NCI-H187 (cell line): ENCODE measurements around the gene DMBX1.
A peak's percentile ranks its signal among the peaks of the same experiment; 100 is the strongest.

Experiments
- DNase-seq, 2 experiments: peaks; one replicate each; lab custom pipeline; 2025; lab: John Stamatoyannopoulos, UW

The DMBX1 gene

DNA sequence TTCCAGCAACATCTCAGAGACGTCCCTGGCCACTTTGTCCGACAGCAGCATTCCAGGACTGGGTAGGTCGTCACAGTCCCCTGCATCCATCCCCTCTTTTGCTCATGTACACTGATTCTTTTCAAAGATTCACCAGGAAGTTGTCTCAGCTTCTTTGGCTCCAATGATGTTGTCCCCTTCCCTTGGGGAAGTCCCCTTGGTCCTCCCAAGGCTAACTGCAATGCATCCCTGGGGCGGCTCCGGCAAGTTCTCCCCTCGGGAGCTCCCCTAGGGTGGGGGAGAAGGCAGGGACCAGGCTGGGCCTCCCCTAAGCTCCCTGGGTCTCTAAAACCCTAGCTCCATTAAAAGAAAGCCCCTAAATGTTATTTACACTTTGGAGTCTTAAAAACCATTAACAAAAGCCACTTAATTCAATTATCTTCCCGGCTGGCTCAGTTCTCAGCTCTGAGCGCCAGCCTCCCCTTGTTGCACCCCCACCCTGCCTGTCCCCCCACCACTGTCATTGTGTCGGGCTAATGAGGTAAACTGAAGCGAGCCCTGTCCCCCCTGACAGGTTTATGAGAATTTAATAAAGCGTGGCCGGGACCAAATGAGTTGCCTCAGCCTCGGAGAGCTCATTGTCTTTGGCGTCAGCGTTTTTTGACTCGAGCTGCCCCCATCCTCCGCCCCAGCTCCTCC lies 36.5 kb downstream of the DMBX1 start:
- DNase-seq, result no peak

DNA sequence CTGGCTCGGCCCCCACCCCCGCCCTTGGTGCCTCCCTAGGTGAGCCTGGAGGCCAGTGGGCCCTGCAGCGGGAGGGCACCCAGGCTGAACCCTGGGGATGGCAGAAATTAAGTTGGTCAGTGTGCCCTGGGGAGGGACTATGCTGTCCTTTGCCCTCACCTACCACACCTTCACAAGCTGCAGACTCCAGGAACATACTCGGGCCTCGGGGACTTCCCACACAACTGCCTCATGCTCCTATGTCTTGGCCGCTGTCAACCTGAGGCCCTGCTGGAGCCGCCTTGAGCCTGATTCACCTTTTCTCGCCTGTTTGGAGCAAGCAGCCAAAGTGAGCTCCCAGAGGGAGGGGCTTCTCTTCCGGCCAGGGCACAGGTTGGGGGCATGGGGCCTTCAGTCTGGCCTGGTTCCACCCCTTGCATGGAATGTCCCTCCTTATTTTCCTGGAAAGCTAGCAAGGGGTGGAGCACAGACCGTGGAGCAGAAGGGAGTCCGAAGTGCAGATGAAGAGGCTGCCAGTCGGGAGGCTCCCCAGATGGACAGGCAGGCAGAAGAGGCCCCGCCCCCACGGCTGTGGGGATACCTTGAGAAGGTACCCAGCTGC lies 37.2 kb downstream of the DMBX1 start:
- no peak for DNase-seq

DNA sequence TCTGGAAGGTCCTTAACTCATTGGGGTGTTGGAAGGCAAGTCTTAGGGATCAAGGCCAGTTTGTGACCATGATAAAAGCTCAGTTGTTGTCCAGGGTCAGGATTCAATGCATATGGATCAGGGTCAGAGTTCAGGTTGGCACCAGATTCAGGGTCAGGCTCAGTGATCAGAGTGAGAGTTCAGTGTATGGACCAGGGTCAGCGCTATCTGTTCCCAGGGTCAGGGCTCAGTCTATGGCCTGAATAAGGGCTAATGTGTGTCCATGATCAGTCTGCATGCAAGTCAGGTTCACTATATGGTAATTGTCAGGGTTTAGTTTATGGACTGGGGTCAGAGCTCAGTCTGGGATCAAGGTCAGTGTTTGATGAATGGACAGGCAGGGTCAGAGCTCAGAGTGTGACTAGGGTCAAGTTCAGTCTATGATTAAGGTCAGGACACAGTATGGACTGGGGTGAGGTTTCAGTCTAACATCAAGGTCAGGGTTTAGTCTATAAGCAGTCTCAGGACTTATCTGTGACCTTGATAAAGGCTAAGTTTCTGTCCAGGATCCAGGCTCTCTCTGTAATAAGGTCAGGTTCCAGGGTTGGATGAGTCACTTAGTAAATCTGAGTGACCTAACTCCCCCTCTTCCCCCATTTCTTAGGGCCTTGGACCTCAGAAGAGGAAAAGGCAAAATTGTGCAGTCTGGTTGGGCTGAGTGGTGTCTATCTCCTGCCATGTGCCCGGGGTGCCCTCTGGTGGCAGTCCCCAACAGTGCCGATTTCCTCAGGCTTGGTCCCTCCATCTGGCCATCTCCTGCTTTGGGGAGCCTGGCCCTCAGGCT lies 38.0 kb downstream of the DMBX1 start:
- DNase-seq, result peak; percentile 24 to 48

DNA sequence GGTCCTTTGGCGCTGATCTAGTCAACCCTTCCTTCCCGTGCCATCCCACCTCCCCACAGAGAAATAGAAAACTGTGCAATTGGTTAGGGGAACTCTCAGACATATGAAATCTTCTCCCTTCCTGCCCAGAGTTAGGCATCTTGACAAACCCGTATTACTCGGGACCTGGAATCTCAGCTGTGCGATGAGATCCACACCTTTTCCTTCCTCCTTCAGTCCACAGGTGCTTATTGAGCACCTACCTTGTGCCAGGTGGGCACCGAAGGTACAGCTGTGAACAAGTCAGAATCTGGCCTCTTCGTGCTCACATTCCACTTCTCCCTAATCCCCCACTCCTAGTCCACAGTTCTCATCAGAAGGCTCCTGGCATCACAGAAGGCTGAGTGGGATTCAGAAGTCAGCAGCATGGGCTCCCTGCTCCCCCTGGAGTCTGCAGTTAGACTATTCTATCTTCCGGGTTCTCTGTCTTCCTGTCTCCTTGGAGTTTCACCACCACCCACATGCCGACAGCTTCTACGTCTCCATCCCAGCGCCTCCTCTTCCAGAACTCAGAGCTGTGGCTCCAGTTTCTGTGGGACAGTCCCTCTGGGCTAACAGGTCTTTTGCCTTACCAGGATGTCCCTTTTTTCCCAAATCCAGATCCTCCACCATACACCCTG lies 38.8 kb downstream of the DMBX1 start:
- no peak for DNase-seq

DNA sequence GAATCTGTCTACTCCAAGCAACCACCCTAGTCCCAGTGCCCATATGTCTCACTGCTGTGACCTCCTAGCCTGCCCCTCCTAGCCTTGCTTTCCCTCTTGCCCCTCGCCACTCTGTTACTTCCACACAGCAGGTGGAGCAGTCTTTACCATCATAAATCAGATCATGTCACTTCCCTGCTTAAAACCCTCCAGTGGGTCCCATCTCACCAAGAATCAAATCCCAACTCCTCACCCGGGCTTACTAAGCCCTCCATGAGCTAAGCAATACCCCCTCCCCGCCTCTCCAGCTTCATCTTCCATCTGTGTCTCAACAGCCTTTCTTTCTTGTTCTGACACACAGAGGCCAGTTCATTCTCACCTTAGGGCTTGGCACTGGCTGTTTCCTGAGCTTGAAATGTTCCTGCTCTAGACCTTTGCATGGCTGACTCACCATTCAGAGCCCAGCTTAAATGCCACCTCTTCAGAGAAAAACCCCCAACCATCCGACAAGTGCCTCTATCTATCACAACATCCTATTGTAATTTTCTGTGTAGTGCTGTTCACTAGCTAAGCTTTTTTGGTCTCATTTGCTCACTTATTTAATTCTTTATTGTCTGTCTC lies 39.5 kb downstream of the DMBX1 start:
- no peak for DNase-seq

DNA sequence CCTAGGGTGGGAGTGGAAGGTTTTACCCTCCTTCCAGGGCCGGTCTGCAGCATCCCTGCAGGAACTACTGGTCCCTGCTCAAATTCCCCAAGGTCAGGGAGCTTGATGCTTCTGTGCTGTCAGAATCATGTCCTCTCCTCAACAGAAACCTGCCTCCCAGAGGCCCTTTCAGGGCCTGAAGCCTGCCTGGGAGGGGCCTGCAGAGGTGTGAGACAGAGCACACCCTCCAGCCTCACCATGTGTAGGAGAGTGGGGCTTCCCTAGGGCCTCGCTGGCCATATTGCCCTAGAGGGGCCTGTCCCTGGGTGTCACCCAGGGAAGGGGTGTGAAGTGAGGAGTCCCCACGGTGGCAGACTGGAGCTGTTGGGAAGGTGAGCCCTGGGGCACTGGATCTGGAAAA lies 40.7 kb downstream of the DMBX1 start:
- DNase-seq, result no peak

DNA sequence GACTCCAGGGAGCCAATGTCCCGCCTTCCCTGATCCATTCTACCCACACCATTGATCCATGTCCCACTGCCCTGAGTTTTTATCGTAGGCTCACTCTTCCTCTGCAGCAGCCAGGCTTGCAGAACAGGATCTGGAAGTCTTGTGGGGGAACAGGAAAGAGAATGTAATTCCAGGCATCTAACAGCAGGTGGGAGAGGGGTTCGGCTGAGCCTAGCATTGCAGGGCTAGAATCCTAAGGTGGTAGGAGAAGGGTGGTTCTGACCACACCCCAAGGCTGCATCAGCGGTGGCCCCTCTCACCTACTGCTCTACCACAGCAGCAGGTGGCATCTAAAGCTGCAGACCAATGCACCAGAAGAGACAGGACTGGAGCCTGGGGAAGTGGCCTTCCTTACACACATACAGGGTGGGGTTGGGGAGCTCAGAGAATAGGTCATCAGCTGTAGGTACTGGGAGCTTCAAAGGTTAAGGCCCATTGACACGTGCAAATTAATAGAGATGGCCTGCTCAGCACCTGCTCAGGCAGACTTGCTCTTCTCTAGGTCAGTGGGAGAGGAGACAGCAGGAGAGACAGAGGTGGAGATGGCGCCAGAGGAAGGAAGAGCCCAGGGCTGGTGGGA lies 41.3 kb downstream of the DMBX1 start:
- DNase-seq, result no peak

DNA sequence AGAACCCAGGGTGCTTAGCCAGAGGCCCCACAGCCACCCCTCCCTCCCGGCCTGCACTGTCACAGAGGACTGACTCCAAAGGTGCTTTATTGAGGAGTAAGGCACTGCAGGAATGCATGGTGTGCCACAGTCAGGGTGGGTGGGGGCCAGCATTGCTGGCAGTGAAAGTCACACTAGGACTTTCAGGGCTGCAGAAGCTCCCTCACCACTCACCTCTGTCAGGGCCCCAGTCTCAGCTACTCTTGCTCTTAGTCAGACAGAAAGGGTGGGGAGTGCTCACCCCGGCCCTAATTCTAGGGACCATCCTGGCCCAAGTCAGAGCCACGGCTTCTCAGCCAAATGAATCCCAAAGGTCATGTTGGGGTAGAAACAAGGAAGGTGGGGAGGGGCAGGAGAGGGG lies 42.5 kb downstream of the DMBX1 start:
- DNase-seq, result no peak

DNA sequence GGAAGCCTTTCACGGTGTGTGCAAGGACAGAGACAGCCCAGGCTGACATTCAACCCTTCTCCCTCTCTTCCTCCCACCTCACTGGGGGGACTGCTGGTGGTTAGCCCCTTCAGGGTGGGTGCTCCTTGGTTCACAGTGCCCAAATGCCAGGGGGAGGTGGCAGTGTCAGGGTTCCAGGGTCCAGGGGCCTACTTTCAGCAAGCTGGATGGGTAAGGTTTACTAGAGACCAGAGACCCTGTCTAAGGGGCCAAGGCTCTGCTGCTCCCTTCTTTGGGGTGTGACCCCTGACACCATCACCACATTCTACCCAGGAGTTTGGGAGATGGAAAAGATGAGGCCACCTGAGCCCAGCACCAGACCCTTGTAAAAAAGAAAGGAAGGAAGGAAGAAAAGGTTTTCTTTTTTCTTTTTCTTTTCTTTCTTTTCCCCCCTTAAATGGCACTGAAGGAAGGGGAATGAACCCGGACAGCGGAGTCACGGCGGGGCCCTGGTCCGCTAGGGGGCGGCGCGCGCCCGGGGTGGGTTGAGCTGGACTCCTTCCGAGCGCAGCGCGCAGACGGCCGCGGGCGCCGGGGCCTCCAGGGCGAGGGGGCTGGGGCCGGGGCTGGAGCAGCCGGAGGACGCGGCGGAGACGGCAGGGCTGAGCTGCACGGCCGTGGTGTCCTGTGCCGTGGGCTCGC lies 43.0 kb downstream of the DMBX1 start:
- DNase-seq, result peak in 1 of 2 experiments; percentile 8

DNA sequence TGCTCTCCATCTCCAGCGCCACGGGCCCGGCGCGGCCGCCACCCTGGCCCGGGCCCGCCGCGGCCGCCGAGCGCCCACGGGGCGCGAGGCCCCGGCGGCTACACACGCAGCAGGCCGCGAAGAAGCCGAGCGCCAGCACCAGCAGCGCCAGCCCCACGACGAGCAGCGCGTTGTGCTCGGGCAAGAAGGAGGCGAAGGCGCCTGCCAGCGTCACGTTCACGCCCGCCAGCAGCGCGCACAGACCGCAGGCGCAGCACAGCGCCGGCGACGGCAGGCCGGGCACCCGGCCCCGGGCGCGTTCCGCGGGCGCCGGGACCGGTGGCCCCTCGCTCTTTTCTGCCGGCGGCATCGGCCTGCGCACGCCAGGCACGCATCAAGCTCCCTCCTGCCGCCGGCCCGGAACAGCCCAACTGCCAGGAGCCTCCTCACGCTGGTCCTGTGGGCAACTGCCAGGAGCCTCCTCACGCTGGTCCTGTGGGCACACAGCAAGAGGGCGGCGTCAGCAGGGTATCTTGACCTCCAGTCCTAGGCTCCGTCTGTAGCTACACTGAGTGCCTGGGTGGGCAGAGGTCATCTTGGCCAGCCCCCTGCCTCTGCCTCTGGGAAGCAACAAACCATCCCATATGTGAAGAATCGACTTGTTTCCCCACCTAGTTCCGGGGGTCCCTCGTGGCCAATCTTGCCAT lies 43.7 kb downstream of the DMBX1 start:
- DNase-seq, result no peak

DNA sequence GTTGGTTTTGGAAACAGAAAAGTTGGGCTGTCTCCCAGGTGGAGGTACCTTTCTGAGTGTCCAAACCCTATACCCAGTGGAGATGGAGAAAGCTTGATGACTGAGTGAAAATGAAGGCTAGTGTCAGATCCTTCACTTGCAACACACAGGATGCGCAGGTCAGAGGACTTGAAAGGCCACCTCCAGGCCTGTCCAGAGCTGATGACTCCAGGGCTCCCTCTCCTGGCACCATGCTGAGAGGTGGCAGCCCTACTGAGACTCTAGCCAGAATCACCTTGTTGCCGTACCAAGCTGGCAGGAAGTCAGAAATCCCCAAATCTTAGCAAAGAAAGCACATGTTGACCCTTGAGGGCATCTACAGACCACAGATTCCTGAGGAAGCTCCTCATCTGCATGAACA lies 45.4 kb downstream of the DMBX1 start:
- DNase-seq, result no peak

DNA sequence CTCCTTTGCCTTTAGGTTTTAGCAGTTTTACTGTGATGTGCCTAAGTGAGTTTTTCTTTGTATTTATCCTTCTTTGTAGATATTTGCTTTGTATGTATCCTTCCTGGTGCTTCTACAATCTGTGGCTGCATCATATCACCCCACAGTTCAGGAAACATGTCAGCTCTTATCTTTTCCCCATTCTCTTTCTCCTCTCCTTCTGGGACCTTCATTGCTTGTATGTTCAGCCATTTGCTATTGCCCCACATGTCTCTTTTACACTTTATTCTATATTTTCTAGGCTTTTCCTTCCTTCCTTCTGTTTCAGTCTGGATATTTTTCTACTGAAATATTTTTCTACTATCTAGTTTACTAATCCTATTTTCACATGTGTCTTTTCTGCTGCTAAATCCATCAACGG lies 46.9 kb downstream of the DMBX1 start:
- DNase-seq, result no peak

DNA sequence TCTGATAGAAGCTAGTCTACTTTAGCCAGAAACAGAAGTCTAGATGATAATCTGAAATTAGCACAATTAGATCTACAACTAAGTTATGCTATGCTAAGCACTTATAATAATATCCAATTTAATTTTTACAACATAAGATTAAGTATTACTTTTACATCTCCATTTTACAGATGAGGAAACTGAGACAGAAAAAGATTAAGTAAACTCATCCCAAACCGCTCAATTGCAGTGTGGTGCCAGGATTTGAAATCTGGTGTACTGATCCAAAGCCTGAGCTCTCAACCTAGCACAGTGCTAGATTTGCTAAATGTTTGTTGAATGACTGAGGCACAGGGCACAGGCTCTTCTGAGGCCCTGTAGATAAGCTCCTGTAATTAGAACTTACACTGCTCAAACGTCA lies 48.0 kb downstream of the DMBX1 start:
- DNase-seq, result no peak

DNA sequence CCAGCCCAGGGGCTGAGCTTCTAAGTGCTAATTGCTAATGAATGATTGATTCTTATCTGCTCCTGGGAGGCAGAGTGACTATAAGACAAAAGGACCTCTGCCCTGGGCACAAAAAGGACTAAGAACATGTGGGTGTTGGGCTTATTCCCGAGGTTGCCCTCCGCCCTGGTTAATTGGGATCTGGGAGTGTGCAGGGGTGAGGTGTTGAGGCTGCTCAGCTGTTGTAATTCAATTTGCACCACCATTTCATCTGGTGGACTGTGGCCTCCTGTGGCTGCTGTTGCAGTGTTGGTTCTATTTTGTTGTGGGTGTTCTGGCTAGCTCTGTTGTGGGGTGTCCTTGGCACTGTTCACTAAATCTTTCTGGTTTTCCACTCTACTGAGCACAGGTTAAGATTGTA lies 48.5 kb downstream of the DMBX1 start:
- no peak for DNase-seq
